ENCODE data around the gene CDK11B.
"Not testable (repeated sequence)": the region's sequence is repeated elsewhere in the genome, so short reads cannot be mapped to it uniquely, and the experiment has no call there.

The CDK11B gene

GRCh38 chr1:1647567-1648241 lies 11.1 kb downstream of the CDK11B start:
- DNase-seq = not testable (repeated sequence)

- DNase-seq = not testable (repeated sequence)
Measured at GRCh38 chr1:1646326-1646725, 12.5 kb downstream of the CDK11B start.

- not testable (repeated sequence) for DNase-seq
Measured at GRCh38 chr1:1640711-1641461, 17.9 kb downstream of the CDK11B start.

GRCh38 chr1:1640081-1640480 lies 18.7 kb downstream of the CDK11B start:
- not testable (repeated sequence) for DNase-seq

- DNase-seq = not testable (repeated sequence)
Measured at GRCh38 chr1:1639368-1639767, 19.4 kb downstream of the CDK11B start.

- DNase-seq = not testable (repeated sequence)
Measured at GRCh38 chr1:1638528-1638927, 20.3 kb downstream of the CDK11B start.

- not testable (repeated sequence) for DNase-seq
Measured at GRCh38 chr1:1637479-1637875, 21.3 kb downstream of the CDK11B start.

- not testable (repeated sequence) for DNase-seq
Measured at GRCh38 chr1:1636621-1637478, 22.0 kb downstream of the CDK11B start.

GRCh38 chr1:1634613-1635012 lies 24.2 kb downstream of the CDK11B start:
- not testable (repeated sequence) for DNase-seq

- DNase-seq = not testable (repeated sequence)
Measured at GRCh38 chr1:1633409-1633808, 25.4 kb downstream of the CDK11B start.

- no peak for DNase-seq
Measured at GRCh38 chr1:1631782-1632420, 26.9 kb downstream of the CDK11B start, which contains the start of gene MMP23B. Gene MMP23B, plus strand, starts transcription at chr1:1632173. Its CDS starts 46 bp downstream, at chr1:1632219.

- DNase-seq = no peak
Measured at GRCh38 chr1:1630965-1631781, 27.6 kb downstream of the CDK11B start.

GRCh38 chr1:1630191-1630964 lies 28.4 kb downstream of the CDK11B start:
- peak; percentile 94 for DNase-seq

GRCh38 chr1:1629430-1630190 lies 29.2 kb downstream of the CDK11B start:
- DNase-seq = peak; percentile 64

GRCh38 chr1:1628754-1629429 lies 29.9 kb downstream of the CDK11B start:
- peak; percentile 62 for DNase-seq

- no peak for DNase-seq
Measured at GRCh38 chr1:1627829-1628753, 30.7 kb downstream of the CDK11B start.

GRCh38 chr1:1627261-1627828 lies 31.5 kb downstream of the CDK11B start:
- DNase-seq = no peak
